ENCODE measurements around the gene CNDP1. TPM values are rescaled to one million over a fixed set of nuclear protein-coding genes. Genes with fewer than 3 reads are reported as not detected.

Gene CNDP1
- total RNA-seq, 1 donor from 2014 or later: 0.10 TPM

DNA sequence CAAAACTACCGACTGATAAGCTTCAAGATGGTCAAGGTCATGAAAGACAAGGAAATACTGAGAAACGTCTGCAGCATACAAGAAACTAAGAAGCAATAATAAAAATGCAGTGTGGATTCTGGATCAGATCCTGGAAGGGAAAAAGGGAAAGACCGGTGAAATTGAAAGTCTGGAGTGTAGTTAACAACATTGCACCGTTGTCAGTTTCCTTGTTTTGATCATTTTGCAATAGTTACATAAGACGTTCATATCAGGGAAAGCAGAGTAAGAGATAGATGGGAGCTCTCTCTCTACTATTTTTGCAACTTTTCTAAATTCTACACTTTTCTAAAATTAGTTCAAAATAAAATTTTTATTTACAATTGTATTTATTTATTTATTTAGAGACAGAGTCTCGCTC lies 48.3 kb downstream of the CNDP1 start:
- DNase-seq: no peak

DNA sequence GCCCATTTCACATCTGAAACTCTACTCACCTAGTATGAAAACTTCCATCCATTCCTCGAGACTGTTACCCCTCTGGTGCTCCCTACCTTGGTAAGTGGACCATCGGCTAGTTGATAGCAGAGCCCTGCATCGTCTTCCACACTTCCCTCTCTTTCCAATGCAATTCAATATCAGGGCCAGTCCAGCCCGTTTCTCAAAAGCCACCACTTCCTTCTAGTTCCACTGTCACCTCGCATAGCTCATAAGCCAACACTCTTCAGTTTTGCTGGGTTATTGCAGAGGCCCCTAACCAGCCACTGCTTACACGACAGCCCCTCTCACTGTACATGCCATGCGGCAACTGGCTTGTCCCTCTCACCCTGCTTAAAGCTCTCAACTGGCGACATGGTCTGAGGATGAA lies 53.1 kb downstream of the CNDP1 start:
- no peak for DNase-seq

DNA sequence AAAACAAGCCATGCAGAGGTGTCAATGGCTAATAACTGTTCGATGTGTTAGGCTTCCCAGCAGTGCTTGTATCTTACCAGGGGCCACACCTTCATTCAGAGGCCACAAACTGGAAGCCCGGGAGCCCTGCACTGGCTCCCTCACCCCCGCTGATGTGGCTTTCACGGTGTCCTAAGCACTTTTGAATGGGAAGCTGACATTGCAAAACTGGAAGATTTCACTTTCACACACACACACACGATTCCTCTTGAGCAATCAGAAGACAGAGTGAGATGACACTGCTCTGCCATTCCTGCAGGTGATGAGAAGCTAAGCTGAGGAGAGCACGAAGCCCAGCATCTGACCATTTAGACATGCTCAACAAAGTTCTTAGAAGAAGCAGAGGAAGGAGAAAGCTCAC lies 54.7 kb downstream of the CNDP1 start:
- no peak for DNase-seq

GRCh38 chr18:74589811-74590210 lies 55.5 kb downstream of the CNDP1 start:
- DNase-seq: no peak

DNA sequence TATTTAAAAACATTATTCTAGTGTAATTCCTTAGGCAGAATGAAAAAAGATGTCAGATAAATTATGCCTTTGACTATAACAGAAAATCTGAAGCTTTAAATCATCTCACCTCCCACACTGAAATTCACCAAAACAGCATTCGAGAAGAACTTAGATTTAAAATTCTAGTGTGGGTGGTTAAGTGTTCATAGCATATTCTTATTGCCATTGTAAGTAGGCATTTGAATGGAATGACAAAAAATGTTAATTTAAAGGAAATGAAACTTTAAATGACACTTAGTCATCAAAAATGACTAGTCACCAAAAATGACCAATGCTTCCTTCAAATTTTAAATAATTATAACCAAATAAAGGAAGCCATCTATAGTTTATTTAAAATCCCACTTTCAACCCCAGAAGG lies 56.4 kb downstream of the CNDP1 start:
- DNase-seq: no peak

GRCh38 chr18:74595431-74595830 lies 61.1 kb downstream of the CNDP1 start:
- no peak for DNase-seq

- peak; percentile 89 for DNase-seq
Measured at GRCh38 chr18:74597034-74597661, 62.8 kb downstream of the CNDP1 start.

GRCh38 chr18:74597662-74598349 lies 63.5 kb downstream of the CNDP1 start, which contains the start of gene ZNF407:
Gene ZNF407 (plus strand): TSS chr18:74597870. CDS start chr18:74631020, 33,150 bp downstream.
- DNase-seq: peak; percentile 92

DNA sequence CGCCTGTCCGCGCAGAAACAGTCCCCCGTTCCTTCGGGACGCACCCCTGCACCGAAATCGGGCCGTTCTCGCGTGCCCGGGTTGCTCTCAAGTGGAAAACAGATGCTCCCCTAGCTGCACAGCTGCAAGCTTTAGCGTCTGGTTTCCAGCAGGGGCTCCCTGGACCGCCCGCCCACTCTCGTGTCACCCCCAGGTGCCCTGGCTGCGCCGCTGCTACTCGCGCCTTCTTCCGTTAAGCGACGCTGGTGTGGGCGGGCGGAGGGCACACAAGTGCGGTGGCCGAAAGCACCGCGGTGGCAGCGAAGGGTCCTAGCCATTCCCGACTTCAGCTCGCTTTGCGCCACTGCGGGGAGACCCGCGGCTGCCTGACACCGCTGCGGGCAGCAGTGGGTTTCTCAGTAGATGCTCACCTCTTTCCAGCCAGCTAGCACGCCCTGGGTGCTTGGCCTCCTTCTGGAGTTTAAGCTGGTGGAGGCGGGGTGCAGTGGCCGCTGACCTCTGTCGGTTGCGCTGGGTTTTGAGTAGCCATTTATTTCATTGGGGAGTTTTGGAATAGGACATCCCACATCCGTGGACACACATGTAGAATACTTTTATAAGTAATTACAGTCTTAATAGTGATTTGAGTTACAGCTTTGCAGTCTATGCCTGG lies 64.2 kb downstream of the CNDP1 start:
- DNase-seq: peak; percentile 71

GRCh38 chr18:74604361-74604760 lies 70.1 kb downstream of the CNDP1 start:
- no peak for DNase-seq

GRCh38 chr18:74604774-74605173 lies 70.5 kb downstream of the CNDP1 start:
- DNase-seq: no peak

GRCh38 chr18:74608681-74609080 lies 74.4 kb downstream of the CNDP1 start:
- no peak for DNase-seq

DNA sequence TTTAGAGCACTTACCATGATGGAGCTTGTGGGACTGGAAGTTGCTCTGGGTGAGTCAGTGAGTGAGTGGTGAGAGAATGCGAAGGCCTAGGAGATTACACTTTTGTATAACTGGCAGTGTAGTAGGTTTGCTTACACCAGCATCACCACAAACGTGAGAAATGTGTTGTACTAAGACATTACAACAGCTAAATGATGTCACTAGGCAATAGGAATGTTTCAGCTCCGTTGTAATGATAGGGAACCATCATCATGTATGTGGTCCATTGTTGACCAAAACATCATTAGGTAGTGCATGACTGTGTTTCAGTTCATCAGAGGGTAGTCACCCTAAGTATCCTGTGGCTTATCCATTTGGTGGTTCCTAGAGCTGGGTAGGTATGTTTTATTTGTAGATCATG lies 75.2 kb downstream of the CNDP1 start:
- no peak for DNase-seq

DNA sequence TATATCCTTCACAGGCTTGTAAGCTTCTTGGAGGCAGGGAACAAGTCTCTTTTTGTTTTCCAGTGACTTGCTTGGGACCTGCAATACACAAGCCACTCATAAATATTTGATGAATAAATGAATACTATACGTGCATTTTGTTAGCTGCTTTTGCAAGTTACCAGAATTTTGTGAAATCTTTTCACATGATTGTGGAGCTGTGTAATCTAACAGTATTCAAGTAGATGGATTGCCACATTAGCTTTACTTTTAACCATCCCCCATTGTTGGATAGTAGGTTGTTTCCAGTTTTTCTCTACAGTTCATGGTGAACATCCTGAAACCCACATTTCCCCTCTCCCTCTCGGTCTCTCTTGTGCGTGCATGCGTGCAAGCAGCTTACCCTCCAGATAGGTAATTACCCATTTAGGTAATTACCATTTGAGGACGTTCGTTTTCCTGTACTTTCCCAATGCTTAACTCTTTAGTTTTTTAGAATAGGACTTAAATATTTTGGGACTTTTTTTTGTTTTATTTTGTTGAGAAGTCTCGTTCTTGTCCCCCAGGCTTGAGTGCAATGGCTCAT lies 75.8 kb downstream of the CNDP1 start:
- no peak for DNase-seq

- no peak for DNase-seq
Measured at GRCh38 chr18:74610860-74611259, 76.6 kb downstream of the CNDP1 start.

GRCh38 chr18:74611765-74612164 lies 77.5 kb downstream of the CNDP1 start:
- DNase-seq: no peak

DNA sequence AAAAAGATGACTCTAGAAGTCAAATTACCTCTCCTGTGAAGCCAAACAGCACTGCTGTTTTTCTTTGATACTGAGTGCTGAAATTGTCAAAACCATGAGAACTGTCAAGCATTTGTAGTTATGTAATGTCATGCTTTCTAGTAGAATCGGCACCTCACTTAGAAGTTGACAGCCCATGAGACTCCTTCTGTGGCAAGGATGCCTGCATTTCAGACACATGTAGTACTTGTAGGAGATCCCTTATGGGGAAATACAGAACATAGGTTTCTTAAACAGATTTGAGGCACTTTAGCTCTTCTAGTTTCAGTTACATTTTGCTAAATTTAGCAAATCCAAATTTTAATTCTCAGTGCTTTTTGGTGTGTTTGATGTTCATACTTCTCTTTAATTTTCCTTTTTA lies 79.1 kb downstream of the CNDP1 start:
- no peak for DNase-seq

DNA sequence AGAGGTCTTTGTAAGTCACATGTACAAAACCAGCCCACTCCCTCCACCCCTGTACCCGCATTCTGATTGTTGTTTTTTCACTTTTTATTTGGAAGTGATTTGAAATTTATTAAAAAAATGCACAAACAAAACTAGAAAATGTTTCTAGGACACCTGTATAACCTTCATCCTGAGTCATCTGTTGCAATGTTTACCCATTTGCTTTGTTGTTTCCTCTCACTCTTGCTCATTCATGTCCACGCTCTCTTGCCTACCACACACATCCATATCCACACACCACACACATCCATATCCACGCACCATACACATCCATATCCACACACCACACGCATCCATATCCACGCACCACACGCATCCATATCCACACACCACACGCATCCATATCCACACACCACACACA lies 82.2 kb downstream of the CNDP1 start:
- no peak for DNase-seq

DNA sequence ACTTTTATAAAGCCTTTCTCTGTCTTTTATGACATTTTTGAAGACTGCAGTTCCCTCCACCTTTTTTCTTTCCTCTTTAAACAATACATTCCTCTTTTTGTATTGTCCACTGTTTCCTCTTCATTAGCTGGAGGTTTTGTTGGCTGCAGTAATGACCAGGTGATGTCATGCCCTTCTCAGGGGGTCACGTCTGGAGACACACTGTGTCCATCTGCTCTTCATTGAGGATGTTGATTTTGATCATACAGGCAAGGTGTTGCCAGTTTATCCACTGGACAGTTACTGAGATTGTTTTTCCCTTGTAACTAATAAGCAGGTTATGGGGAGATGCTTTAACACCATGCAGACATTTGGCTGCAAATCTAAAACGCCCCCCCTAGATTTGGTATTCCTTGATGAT lies 83.2 kb downstream of the CNDP1 start:
- no peak for DNase-seq

DNA sequence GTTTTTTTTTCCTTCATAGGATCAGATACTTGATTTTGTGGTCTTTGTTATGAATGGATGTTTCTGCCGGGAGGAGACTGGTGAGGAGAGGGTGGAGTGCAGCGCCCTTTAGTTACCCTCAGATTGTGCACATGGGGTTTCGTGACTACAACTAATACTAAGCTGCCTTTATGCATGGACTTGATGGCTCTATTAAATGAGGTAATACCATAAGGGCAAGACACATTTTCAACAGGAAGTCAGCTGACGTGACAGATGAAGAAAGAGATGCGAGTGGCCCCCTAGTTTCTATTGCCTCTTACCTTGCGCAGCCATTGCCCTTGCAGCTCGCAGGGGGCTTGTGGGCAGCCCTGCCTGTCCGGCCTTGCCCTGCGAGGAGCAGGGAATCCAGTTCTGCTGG lies 87.8 kb downstream of the CNDP1 start:
- no peak for DNase-seq

DNA sequence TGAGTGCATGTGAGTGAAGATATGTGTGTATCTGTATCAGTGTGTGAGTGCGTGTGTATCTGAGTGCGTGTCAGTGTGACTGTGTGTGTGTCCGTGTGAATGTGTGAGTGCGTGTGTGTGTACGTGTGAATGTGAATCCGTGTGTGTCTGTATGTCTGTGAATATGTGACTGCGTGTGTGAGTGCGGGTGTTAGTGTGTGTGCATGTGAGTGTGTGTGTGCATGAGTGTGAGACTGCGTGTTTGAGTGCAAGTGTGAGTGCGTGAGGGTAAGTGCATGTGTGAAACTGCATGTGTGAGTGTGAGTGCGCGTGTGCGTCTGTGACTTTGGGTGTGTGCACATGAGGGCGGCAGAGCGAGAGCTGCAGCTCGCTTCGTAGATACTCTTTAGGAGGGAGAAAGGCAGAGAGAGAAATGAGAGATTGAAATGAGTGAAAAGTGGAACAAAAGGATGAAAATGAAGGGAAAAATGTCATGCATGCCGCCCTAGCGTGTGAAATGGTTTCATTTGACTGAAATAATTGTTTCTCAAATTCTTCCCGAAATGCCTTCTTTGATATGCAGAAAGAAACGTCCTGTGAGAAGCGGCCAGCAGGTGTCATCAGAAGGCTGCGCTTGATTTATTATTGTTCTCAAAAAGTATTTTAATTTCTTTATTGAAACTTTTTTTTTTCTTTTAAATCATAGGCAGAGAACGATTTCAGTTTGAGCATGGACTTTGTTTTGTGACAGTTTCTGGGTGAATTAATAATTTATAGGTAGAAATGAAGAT lies 88.9 kb downstream of the CNDP1 start:
- DNase-seq: no peak

DNA sequence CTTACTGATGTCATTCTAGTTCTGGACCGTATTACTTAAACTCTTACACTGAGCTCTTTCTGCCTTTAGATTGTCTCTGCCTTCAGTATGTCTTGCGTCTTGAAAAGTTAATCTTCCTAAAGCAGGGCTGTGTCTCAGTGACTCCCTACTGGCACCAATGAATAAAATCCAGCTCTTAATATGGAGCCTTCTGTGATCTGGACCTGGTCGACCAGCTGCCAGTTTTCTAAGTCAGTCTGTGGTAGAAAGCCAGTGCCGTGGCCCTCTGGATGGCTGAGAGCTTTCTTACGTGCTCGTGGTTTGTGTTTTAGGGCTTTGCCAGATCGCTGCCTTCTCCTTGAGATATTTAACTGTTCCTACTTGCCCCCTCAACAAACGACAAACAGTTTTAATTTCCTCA lies 90.2 kb downstream of the CNDP1 start:
- no peak for DNase-seq

GRCh38 chr18:74625157-74625556 lies 90.9 kb downstream of the CNDP1 start:
- no peak for DNase-seq

All from skin of body (tissue), 2 donors.